Fibroblast of lung (primary cell): ENCODE measurements around the gene GRIK1.

Experiments
- CTCF ChIP-seq, 2 donors: IDR thresholded peaks in 1 of 2; conservative IDR thresholded peaks in 1 of 2; 1 replicate in 1 of 2; 2 replicates in 1 of 2; pipeline ENCODE4 v1.5.1; 2011 to 2012; ENCODE audit warnings: low read length in 2 of 2, control low read depth in 1 of 2, inconsistent platforms in 1 of 2, low read depth in 1 of 2, mild to moderate bottlenecking in 1 of 2
- EZH2 ChIP-seq: IDR thresholded peaks from 2 replicates; pipeline ENCODE4 v1.5.1; 2012; ENCODE audit warnings: low read length, control low read depth, mild to moderate bottlenecking; ENCODE audit errors: missing control alignments

- TF ChIP-seq CTCF (conservative IDR thresholded peaks at IDR 0.05 in 1 of 2, IDR thresholded peaks at IDR 0.05 in 1 of 2; ENCODE audit: low read depth in 1 of 2, low read length in 2 of 2) (no peak), EZH2 (no peak)
Observed at GRCh38 chr21:29684106-29684505, 255.7 kb downstream of the GRIK1 start.
